ENCODE data around the gene TSPAN5. TPM values are rescaled to one million over a fixed set of nuclear protein-coding genes. Genes with fewer than 3 reads are reported as not detected.

Gene TSPAN5
- total RNA-seq, 2 experiments from 2014 or later: 1.8 to 2.8 TPM

DNA sequence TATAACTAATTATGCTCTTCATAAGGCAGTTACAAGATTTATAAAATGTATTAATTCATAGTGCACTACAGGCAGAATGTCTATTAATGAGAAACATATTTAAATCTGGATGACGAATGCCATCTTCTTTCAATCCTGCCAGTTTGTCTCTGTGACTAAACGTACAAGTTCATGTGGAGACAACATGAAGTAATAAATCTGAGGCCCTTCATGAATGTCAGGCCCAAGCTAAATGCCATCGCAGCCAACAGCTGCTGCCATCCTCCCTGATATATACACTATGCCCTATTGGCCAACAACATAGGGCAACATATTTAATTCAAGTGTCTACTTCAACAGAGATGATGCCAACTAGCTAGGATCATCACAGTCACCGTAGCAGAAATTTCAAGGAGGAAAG, 43.7 kb downstream of the TSPAN5 start:
- ChIA-PET CTCF (no interaction called here), POLR2A (no interaction called here)
- Mint-ChIP-seq H3K9me3 (no peaks in the 10 kb centered on the region), H3K4me1 (ENCODE audit: low read depth) (peaks cover 55% of the 10 kb centered on the region), H3K27me3 (no peaks in the 10 kb centered on the region), H3K4me3 (no peak overlapping the region), H3K36me3 (ENCODE audit: low read depth) (no peaks in the 10 kb centered on the region), H3K27ac (no peak overlapping the region)
- Histone ChIP-seq H3K4me3 (ENCODE audit: low read length) (no peak overlapping the region), H3K27ac (ENCODE audit: low read depth in 1 of 2, low read length in 2 of 2) (no peak overlapping the region), H3K27me3 (ENCODE audit: control insufficient read depth in 1 of 2, insufficient read depth in 2 of 2, low read length in 2 of 2) (no peaks in the 10 kb centered on the region), H3K9me3 (ENCODE audit: control insufficient read depth in 1 of 2, insufficient read depth in 1 of 2, low read length in 2 of 2) (no peaks in the 10 kb centered on the region), H3K4me1 (ENCODE audit: insufficient read depth, low read length) (peaks cover 14% of the 10 kb centered on the region), H3K36me3 (ENCODE audit: insufficient read depth, low read length) (no peaks in the 10 kb centered on the region)
- TF ChIP-seq, protein P1, sequence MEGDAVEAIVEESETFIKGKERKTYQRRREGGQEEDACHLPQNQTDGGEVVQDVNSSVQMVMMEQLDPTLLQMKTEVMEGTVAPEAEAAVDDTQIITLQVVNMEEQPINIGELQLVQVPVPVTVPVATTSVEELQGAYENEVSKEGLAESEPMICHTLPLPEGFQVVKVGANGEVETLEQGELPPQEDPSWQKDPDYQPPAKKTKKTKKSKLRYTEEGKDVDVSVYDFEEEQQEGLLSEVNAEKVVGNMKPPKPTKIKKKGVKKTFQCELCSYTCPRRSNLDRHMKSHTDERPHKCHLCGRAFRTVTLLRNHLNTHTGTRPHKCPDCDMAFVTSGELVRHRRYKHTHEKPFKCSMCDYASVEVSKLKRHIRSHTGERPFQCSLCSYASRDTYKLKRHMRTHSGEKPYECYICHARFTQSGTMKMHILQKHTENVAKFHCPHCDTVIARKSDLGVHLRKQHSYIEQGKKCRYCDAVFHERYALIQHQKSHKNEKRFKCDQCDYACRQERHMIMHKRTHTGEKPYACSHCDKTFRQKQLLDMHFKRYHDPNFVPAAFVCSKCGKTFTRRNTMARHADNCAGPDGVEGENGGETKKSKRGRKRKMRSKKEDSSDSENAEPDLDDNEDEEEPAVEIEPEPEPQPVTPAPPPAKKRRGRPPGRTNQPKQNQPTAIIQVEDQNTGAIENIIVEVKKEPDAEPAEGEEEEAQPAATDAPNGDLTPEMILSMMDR (IDR thresholded peaks at IDR 0.05): no peak
- DNase-seq (no peak), ATAC-seq (ENCODE audit: poor library complexity) (no peak)
- intact Hi-C loops (cut with DNase I, micrococcal nuclease): no loop called here

DNA sequence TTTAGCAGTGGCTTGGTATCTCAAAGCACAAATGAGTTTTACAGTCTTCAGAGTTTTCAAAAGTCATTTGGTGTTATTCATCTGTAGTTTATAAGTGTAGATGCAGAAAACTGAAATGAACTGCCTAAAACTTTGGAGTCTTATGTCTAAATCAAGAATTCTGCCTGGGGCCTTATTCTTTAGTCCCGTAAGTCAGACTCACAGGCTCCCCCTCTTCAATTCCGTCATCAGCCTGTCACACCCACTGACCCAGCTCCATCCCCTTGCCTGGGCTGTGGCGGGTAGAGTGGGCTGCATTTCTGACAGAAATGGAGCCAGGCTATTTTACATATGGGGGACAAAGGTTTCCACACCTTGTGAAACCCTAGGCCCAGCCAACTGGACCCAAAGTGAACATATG, 44.3 kb downstream of the TSPAN5 start:
- Histone ChIP-seq H3K4me3 (ENCODE audit: low read length) (no peak overlapping the region), H3K27ac (ENCODE audit: low read depth in 1 of 2, low read length in 2 of 2) (no peak overlapping the region), H3K4me1 (ENCODE audit: insufficient read depth, low read length) (peaks cover 20% of the 10 kb centered on the region), H3K36me3 (ENCODE audit: insufficient read depth, low read length) (no peaks in the 10 kb centered on the region), H3K27me3 (ENCODE audit: control insufficient read depth in 1 of 2, insufficient read depth in 2 of 2, low read length in 2 of 2) (no peaks in the 10 kb centered on the region), H3K9me3 (ENCODE audit: control insufficient read depth in 1 of 2, insufficient read depth in 1 of 2, low read length in 2 of 2) (no peaks in the 10 kb centered on the region)
- no peak for DNase-seq
- ChIA-PET CTCF (no interaction called here), POLR2A (no interaction called here)
- intact Hi-C loops (cut with DNase I, micrococcal nuclease): no loop called here
- no peak for ATAC-seq (ENCODE audit: poor library complexity)
- TF ChIP-seq, protein P1 (IDR thresholded peaks at IDR 0.05): no peak
- H3K9me3 Mint-ChIP-seq: no peaks in the 10 kb centered on the region
- peaks cover 59% of the 10 kb centered on the region for H3K4me1 Mint-ChIP-seq (ENCODE audit: low read depth)
- no peaks in the 10 kb centered on the region for H3K27me3 Mint-ChIP-seq
- no peaks in the 10 kb centered on the region for H3K36me3 Mint-ChIP-seq (ENCODE audit: low read depth)
- no peak overlapping the region for H3K4me3 Mint-ChIP-seq
- H3K27ac Mint-ChIP-seq: no peak overlapping the region

DNA sequence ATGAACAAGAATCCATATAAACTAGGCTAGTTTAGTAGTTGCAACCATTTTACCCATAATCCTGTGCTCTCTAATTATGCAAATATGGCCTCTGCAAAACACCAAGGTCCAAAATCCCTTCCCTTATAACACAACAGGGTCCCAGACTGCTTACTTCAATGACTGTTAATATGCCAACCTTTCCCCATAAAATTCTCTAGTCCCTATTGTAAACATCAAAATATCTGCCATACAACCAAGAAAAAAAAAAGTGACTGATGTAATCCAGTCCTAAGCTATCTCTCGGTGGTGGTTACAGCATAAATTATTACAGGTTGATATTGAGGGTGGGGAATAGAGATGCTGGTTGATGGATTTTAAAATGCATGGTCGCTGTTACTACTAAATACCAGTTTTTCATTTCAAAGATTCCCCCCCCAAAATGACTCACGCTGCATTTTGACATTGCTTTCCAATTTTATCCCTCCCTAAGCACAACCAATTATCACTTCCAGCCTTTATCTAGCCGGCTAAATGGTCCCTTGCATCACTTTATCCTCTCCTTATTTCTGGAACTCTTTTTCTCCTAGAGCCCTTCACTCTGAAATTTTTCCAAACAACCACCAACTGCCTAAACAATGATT, 44.8 kb downstream of the TSPAN5 start:
- H3K27ac ChIP-seq (ENCODE audit: low read depth in 1 of 2, low read length in 2 of 2): no peak overlapping the region
- peaks cover 25% of the 10 kb centered on the region for H3K4me1 ChIP-seq (ENCODE audit: insufficient read depth, low read length)
- H3K4me3 Mint-ChIP-seq: no peak overlapping the region
- no peak overlapping the region for H3K27ac Mint-ChIP-seq
- DNase-seq (no peak), ATAC-seq (ENCODE audit: poor library complexity) (no peak)
- H3K36me3 ChIP-seq (ENCODE audit: insufficient read depth, low read length): no peaks in the 10 kb centered on the region
- H3K27me3 Mint-ChIP-seq: no peaks in the 10 kb centered on the region
- H3K4me1 Mint-ChIP-seq (ENCODE audit: low read depth): peaks cover 64% of the 10 kb centered on the region
- POLR2A ChIA-PET: no interaction called here
- CTCF ChIA-PET: no interaction called here
- H3K9me3 Mint-ChIP-seq: no peaks in the 10 kb centered on the region
- H3K36me3 Mint-ChIP-seq (ENCODE audit: low read depth): no peaks in the 10 kb centered on the region
- no peaks in the 10 kb centered on the region for H3K27me3 ChIP-seq (ENCODE audit: control insufficient read depth in 1 of 2, insufficient read depth in 2 of 2, low read length in 2 of 2)
- TF ChIP-seq, protein P1 (IDR thresholded peaks at IDR 0.05): no peak
- no peak overlapping the region for H3K4me3 ChIP-seq (ENCODE audit: low read length)
- intact Hi-C loops (cut with DNase I, micrococcal nuclease): no loop called here
- H3K9me3 ChIP-seq (ENCODE audit: control insufficient read depth in 1 of 2, insufficient read depth in 1 of 2, low read length in 2 of 2): no peaks in the 10 kb centered on the region
